Measurements from ENCODE around the gene SYF2. TPM values are rescaled to one million over a fixed set of nuclear protein-coding genes. Genes with fewer than 3 reads are reported as not detected.
A peak's percentile ranks its signal among the peaks of the same experiment; 100 is the strongest.

Gene SYF2
- total and polyA plus RNA-seq, 12 donors = 34.8 to 86.3 (median 56.5) TPM

- DNase-seq = no peak
- Histone ChIP-seq H3K4me1 (replicated peaks in 1 of 2) (peaks cover 0 to 8% of the 10 kb centered on the region in 2 donors), H3K27me3 (no peaks in the 10 kb centered on the region), H3K9me3 (replicated peaks in 1 of 3) (no peaks in the 10 kb centered on the region), H3K27ac (no peak overlapping the region), H3K36me3 (replicated peaks in 1 of 2) (no peaks in the 10 kb centered on the region), H3K4me3 (no peak overlapping the region)
- intact Hi-C loops (cut with DNase I) = no loop called here
- WGBS, 4 donors = 74 to 85% (median 80%) methylated on average over 12 to 20 of the region's 20 CpGs
- TF ChIP-seq POLR2A (IDR thresholded peaks at IDR 0.05) = no peak
- TF ChIP-seq, protein P1, sequence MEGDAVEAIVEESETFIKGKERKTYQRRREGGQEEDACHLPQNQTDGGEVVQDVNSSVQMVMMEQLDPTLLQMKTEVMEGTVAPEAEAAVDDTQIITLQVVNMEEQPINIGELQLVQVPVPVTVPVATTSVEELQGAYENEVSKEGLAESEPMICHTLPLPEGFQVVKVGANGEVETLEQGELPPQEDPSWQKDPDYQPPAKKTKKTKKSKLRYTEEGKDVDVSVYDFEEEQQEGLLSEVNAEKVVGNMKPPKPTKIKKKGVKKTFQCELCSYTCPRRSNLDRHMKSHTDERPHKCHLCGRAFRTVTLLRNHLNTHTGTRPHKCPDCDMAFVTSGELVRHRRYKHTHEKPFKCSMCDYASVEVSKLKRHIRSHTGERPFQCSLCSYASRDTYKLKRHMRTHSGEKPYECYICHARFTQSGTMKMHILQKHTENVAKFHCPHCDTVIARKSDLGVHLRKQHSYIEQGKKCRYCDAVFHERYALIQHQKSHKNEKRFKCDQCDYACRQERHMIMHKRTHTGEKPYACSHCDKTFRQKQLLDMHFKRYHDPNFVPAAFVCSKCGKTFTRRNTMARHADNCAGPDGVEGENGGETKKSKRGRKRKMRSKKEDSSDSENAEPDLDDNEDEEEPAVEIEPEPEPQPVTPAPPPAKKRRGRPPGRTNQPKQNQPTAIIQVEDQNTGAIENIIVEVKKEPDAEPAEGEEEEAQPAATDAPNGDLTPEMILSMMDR (IDR thresholded peaks at IDR 0.05) = no peak
Observed at GRCh38 chr1:25197235-25197975, 34.9 kb downstream of the SYF2 start.

DNA sequence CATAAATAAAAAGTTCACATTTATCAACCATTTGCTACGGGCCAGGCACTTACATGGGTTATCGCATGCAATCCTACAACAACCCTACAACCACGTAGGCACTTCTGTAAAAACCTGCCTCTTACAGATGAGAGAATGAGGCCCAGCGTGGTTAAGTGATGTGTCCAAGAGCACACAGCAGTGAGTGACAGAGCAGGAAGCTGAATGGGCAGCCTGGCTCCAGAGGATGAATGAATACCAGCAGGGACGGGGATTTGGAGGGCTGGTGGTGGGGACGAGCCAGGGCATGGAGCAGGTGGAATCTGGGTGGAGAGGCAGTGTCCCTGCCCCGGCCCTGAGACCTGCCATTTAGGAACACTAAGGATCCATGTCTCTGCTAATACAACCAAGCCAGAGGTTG, 35.5 kb downstream of the SYF2 start:
- no peak overlapping the region for H3K27ac ChIP-seq
- WGBS, 4 donors = 86 to 94% (median 88%) methylated on average over 6 to 7 of the region's 7 CpGs
- no peaks in the 10 kb centered on the region for H3K36me3 ChIP-seq (replicated peaks in 1 of 2)
- no peak overlapping the region for H3K4me3 ChIP-seq
- no peak for TF ChIP-seq POLR2A (IDR thresholded peaks at IDR 0.05)
- TF ChIP-seq, protein P1 (IDR thresholded peaks at IDR 0.05) = no peak
- H3K4me1 ChIP-seq (replicated peaks in 1 of 2) = peaks cover 0 to 8% of the 10 kb centered on the region in 2 donors
- DNase-seq = no peak
- H3K9me3 ChIP-seq (replicated peaks in 1 of 3) = no peaks in the 10 kb centered on the region
- intact Hi-C loops (cut with DNase I) = no loop called here
- no peaks in the 10 kb centered on the region for H3K27me3 ChIP-seq

DNA sequence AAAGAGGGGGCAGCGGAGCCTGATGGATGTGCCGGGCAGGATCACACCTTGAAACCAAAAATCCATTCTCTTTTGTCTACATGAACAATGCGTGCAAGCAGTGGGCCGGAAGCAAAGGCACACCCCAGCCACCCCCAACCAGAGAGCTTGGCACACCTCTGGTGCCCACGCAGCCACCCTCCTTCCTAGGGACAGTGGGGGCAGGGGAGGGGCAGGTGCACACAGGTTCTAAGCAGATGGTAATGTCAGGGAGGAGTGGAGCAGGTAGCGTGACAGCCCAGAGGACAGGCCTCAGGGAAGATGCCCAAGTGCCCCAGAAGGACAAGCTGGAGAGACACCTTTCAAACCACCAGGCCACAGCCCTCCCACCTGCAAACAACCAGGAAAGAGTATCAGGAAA, 36.5 kb downstream of the SYF2 start:
- 86 to 98% (median 89%) methylated on average over 5 to 6 of the region's 6 CpGs for WGBS, 4 donors
- Histone ChIP-seq H3K9me3 (replicated peaks in 1 of 3) (no peaks in the 10 kb centered on the region), H3K4me3 (no peak overlapping the region), H3K27me3 (no peaks in the 10 kb centered on the region), H3K4me1 (replicated peaks in 1 of 2) (peaks cover 0 to 8% of the 10 kb centered on the region in 2 donors), H3K36me3 (replicated peaks in 1 of 2) (no peaks in the 10 kb centered on the region), H3K27ac (no peak overlapping the region)
- TF ChIP-seq, protein P1 (IDR thresholded peaks at IDR 0.05) = no peak
- no peak for TF ChIP-seq POLR2A (IDR thresholded peaks at IDR 0.05)
- DNase-seq = no peak
- intact Hi-C loops (cut with DNase I) = no loop called here

GRCh38 chr1:25194572-25195020, 37.7 kb downstream of the SYF2 start:
- peak; percentile 78 to 90 (median 86) for DNase-seq
- WGBS, 4 donors = 24 to 44% (median 35%) methylated on average over 9 to 17 of the region's 17 CpGs
- Histone ChIP-seq H3K27me3 (no peaks in the 10 kb centered on the region), H3K9me3 (replicated peaks in 1 of 3) (no peaks in the 10 kb centered on the region), H3K27ac (peak overlapping the region in 2 of 5 donors; percentile 49 to 71), H3K4me3 (no peak overlapping the region), H3K36me3 (replicated peaks in 1 of 2) (no peaks in the 10 kb centered on the region), H3K4me1 (replicated peaks in 1 of 2) (peaks cover 0 to 8% of the 10 kb centered on the region in 2 donors)
- peak in 1 of 2 donors; percentile 35 for TF ChIP-seq POLR2A (IDR thresholded peaks at IDR 0.05)
- TF ChIP-seq, protein P1 (IDR thresholded peaks at IDR 0.05) = no peak
- intact Hi-C loops (cut with DNase I) = no loop called here

Measured in adrenal gland (tissue), 12 donors.